Measurements from ENCODE around the gene FBLN1.

DNA sequence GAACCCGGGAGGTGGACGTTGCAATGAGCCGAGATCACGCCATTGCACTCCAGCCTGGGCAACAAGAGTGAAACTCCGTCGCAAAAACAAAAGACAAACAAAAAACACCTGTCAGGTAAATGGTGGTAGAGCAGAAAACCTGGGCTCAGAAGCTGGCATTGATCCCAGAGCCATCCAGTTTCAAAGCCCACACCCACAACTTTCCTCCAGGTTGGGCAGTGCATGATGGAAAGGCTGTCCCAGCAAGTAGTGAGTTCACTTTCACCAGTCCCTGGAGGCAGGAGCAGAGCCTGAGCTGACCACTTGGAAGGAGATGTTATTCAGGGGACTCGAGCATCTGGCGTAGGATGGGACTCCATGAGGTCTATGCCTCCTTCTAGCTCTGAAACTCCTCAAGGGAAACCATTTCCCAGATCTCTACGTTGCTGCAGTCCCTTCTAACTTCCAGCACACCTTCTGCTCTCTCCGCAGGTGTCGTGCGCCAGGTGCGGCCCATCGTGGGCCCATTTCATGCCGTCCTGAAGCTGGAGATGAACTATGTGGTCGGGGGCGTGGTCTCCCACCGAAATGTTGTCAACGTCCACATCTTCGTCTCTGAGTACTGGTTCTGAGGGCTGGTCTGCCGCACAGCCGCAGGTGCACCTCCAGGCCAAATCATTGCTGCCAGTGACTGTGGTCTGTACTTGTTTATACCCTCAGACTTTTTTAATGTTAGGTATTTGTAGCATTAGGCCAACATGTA is 97.3 kb downstream of the FBLN1 start:
- TF ChIP-seq MEF2A (IDR thresholded peaks at IDR 0.05; ENCODE audit: borderline replicate concordance, low read depth) (no peak), FOSL2 (IDR thresholded peaks at IDR 0.05; ENCODE audit: borderline replicate concordance, low read depth) (no peak), TEAD4 (IDR thresholded peaks at IDR 0.05; ENCODE audit: borderline replicate concordance, insufficient read depth) (no peak), YY1 (IDR thresholded peaks at IDR 0.05; ENCODE audit: low read depth) (no peak), TCF12 (IDR thresholded peaks at IDR 0.05) (no peak), NFIC (IDR thresholded peaks at IDR 0.05; ENCODE audit: borderline replicate concordance) (no peak), NRF1 (IDR thresholded peaks at IDR 0.05; ENCODE audit: low read depth, low read length) (no peak), TAF1 (IDR thresholded peaks at IDR 0.05; ENCODE audit: borderline replicate concordance, low read depth, low read length) (no peak), SMC3 (IDR thresholded peaks at IDR 0.05; ENCODE audit: low read depth, low read length) (no peak), FOXM1 (IDR thresholded peaks at IDR 0.05; ENCODE audit: low read depth) (no peak), EZH2phosphoT487 (IDR thresholded peaks at IDR 0.05; ENCODE audit: borderline replicate concordance, low read depth) (no peak)
- TF ChIP-seq, protein P1, sequence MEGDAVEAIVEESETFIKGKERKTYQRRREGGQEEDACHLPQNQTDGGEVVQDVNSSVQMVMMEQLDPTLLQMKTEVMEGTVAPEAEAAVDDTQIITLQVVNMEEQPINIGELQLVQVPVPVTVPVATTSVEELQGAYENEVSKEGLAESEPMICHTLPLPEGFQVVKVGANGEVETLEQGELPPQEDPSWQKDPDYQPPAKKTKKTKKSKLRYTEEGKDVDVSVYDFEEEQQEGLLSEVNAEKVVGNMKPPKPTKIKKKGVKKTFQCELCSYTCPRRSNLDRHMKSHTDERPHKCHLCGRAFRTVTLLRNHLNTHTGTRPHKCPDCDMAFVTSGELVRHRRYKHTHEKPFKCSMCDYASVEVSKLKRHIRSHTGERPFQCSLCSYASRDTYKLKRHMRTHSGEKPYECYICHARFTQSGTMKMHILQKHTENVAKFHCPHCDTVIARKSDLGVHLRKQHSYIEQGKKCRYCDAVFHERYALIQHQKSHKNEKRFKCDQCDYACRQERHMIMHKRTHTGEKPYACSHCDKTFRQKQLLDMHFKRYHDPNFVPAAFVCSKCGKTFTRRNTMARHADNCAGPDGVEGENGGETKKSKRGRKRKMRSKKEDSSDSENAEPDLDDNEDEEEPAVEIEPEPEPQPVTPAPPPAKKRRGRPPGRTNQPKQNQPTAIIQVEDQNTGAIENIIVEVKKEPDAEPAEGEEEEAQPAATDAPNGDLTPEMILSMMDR (IDR thresholded peaks at IDR 0.05): no peak
- TF ChIP-seq, protein P2, sequence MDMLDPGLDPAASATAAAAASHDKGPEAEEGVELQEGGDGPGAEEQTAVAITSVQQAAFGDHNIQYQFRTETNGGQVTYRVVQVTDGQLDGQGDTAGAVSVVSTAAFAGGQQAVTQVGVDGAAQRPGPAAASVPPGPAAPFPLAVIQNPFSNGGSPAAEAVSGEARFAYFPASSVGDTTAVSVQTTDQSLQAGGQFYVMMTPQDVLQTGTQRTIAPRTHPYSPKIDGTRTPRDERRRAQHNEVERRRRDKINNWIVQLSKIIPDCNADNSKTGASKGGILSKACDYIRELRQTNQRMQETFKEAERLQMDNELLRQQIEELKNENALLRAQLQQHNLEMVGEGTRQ (IDR thresholded peaks at IDR 0.05; ENCODE audit: borderline replicate concordance, low read depth, low read length): no peak
- TF ChIP-seq, protein P3, sequence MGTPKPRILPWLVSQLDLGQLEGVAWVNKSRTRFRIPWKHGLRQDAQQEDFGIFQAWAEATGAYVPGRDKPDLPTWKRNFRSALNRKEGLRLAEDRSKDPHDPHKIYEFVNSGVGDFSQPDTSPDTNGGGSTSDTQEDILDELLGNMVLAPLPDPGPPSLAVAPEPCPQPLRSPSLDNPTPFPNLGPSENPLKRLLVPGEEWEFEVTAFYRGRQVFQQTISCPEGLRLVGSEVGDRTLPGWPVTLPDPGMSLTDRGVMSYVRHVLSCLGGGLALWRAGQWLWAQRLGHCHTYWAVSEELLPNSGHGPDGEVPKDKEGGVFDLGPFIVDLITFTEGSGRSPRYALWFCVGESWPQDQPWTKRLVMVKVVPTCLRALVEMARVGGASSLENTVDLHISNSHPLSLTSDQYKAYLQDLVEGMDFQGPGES (IDR thresholded peaks at IDR 0.05; ENCODE audit: low read depth, low read length): no peak
